HEK293 (cell line): Measurements from ENCODE around the gene GALK1.

Experiments
- CTCF ChIA-PET: fragments of 350-600 bp; formaldehyde crosslinking; extraction: SDS; loops from one replicate; lab custom pipeline; 2021; ENCODE audit warnings: antibody characterized with exemption; lab: Yijun Ruan, JAX
- POLR2A ChIA-PET: fragments of 300-600 bp; formaldehyde crosslinking; extraction: SDS; loops from one replicate; lab custom pipeline; 2020; ENCODE audit warnings: antibody characterized with exemption, inconsistent platforms; lab: Yijun Ruan, JAX
- H3K27ac ChIP-seq: fragments of 200-500 bp; sonication (Bioruptor generic); 2 replicates; pipeline ENCODE4 v1.5.1; 2014; ENCODE audit warnings: low read depth, low read length, control low read depth, inconsistent platforms; ENCODE audit errors: extremely low read depth
- H3K36me3 ChIP-seq, 2 experiments: fragments of 200-500 bp in 1 of 2; sonication (Bioruptor generic) in 1 of 2; 1 replicate in 1 of 2; 2 replicates in 1 of 2; pipeline ENCODE4 v1.5.1; 2014 to 2017; ENCODE audit warnings: inconsistent platforms in 2 of 2, low read length in 2 of 2; ENCODE audit not compliant: control insufficient read depth in 2 of 2, insufficient read depth in 1 of 2
- H3K4me1 ChIP-seq: fragments of 200-500 bp; sonication (Bioruptor generic); 2 replicates; pipeline ENCODE4 v1.5.1; 2014; ENCODE audit warnings: mild to moderate bottlenecking, low read length, inconsistent platforms; ENCODE audit not compliant: control insufficient read depth, insufficient read depth
- H3K4me3 ChIP-seq: 2 replicates; pipeline ENCODE4 v1.5.1; 2011; ENCODE audit warnings: low read depth, mild to moderate bottlenecking, control low read depth, low read length, moderate library complexity
- H3K9me3 ChIP-seq: fragments of 200-500 bp; sonication (Bioruptor generic); 2 replicates; pipeline ENCODE4 v1.5.1; 2014; ENCODE audit warnings: low read depth, low read length, inconsistent platforms; ENCODE audit not compliant: control insufficient read depth, insufficient read depth
- OVOL3 ChIP-seq: fragments of 450-650 bp; formaldehyde crosslinking; IDR thresholded peaks from 2 replicates; pipeline ENCODE4 v1.5.1; 2016; ENCODE audit warnings: missing biosample characterization, missing genetic modification characterization
- ZBTB17 ChIP-seq: fragments of 450-650 bp; formaldehyde crosslinking; IDR thresholded peaks from 2 replicates; pipeline ENCODE4 v1.5.1; 2016; ENCODE audit warnings: missing biosample characterization, missing genetic modification characterization
- ZBTB48 ChIP-seq: fragments of 450-650 bp; formaldehyde crosslinking; IDR thresholded peaks from 2 replicates; pipeline ENCODE4 v1.5.1; 2016; ENCODE audit warnings: missing biosample characterization, missing genetic modification characterization
- ZBTB8A ChIP-seq: fragments of 450-650 bp; formaldehyde crosslinking; IDR thresholded peaks from 2 replicates; pipeline ENCODE4 v1.5.1; 2016; ENCODE audit warnings: missing biosample characterization, missing genetic modification characterization
- ZIC2 ChIP-seq: fragments of 450-650 bp; formaldehyde crosslinking; IDR thresholded peaks from 2 replicates; pipeline ENCODE4 v1.5.1; 2016; ENCODE audit warnings: missing biosample characterization, missing genetic modification characterization
- ZNF157 ChIP-seq: fragments of 450-650 bp; formaldehyde crosslinking; IDR thresholded peaks from 2 replicates; pipeline ENCODE4 v1.5.1; 2016; ENCODE audit warnings: missing biosample characterization, missing genetic modification characterization
- ZNF175 ChIP-seq: fragments of 450-650 bp; formaldehyde crosslinking; IDR thresholded peaks from 2 replicates; pipeline ENCODE4 v1.5.1; 2016; ENCODE audit warnings: missing biosample characterization, missing genetic modification characterization
- ZNF2 ChIP-seq: fragments of 450-650 bp; formaldehyde crosslinking; IDR thresholded peaks from 2 replicates; pipeline ENCODE4 v1.5.1; 2016; ENCODE audit warnings: missing biosample characterization, missing genetic modification characterization
- ZNF223 ChIP-seq: fragments of 450-650 bp; formaldehyde crosslinking; IDR thresholded peaks from 2 replicates; pipeline ENCODE4 v1.5.1; 2016; ENCODE audit warnings: missing biosample characterization, missing genetic modification characterization
- ZNF324 ChIP-seq: fragments of 450-650 bp; formaldehyde crosslinking; IDR thresholded peaks from 2 replicates; pipeline ENCODE4 v1.5.1; 2016; ENCODE audit warnings: missing biosample characterization, missing genetic modification characterization
- ZNF48 ChIP-seq: fragments of 450-650 bp; formaldehyde crosslinking; IDR thresholded peaks from 2 replicates; pipeline ENCODE4 v1.5.1; 2016; ENCODE audit warnings: missing biosample characterization, missing genetic modification characterization
- ZNF514 ChIP-seq: fragments of 450-650 bp; formaldehyde crosslinking; IDR thresholded peaks from 2 replicates; pipeline ENCODE4 v1.5.1; 2016; ENCODE audit warnings: missing biosample characterization, missing genetic modification characterization
- ZNF560 ChIP-seq: fragments of 450-650 bp; formaldehyde crosslinking; IDR thresholded peaks from 2 replicates; pipeline ENCODE4 v1.5.1; 2017; ENCODE audit warnings: missing biosample characterization, missing genetic modification characterization, borderline replicate concordance
- ZNF624 ChIP-seq: fragments of 450-650 bp; formaldehyde crosslinking; IDR thresholded peaks from 2 replicates; pipeline ENCODE4 v1.5.1; 2017; ENCODE audit warnings: missing biosample characterization, missing genetic modification characterization
- ZNF677 ChIP-seq: fragments of 450-650 bp; IDR thresholded peaks from 2 replicates; pipeline ENCODE4 v1.5.0; 2018; ENCODE audit warnings: missing biosample characterization, mild to moderate bottlenecking, missing genetic modification characterization, moderate library complexity
- ZNF768 ChIP-seq: fragments of 450-650 bp; formaldehyde crosslinking; IDR thresholded peaks from 2 replicates; pipeline ENCODE4 v1.5.1; 2018; ENCODE audit warnings: missing biosample characterization, mild to moderate bottlenecking, missing genetic modification characterization
- ZSCAN16 ChIP-seq: fragments of 450-650 bp; formaldehyde crosslinking; IDR thresholded peaks from 2 replicates; pipeline ENCODE4 v1.5.1; 2016; ENCODE audit warnings: missing biosample characterization, missing genetic modification characterization
- TF ChIP-seq, protein P1 (sequence below): fragments of 450-650 bp; formaldehyde crosslinking; IDR thresholded peaks from 2 replicates; pipeline ENCODE4 v1.5.1; 2017; ENCODE audit warnings: missing biosample characterization, missing genetic modification characterization
- TF ChIP-seq, protein P2 (sequence below): fragments of 450-650 bp; formaldehyde crosslinking; IDR thresholded peaks from 2 replicates; pipeline ENCODE4 v1.5.1; 2016; ENCODE audit warnings: missing biosample characterization, missing genetic modification characterization

GALK1 gene

DNA sequence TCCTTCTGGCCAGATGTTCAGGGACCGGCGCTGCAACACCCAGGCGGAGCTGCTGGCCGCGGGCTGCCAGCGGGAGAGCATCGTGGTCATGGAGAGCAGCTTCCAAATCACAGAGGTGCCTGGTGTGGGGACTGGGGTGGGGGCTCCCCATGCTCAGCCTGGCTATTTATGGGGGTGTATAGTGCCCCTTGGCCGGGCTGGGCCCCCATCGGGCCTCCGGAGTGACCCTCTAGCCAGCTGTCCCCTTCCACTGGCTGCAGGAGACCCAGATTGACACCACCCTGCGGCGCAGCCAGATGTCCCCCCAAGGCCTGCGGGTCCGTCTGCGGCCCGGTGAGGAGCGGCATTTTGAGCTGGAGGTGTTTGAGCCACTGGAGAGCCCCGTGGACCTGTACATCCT is 37.6 kb downstream of the GALK1 start:
- Histone ChIP-seq H3K4me3 (no peak overlapping the region), H3K9me3 (no peaks in the 10 kb centered on the region), H3K36me3 (no peaks in the 10 kb centered on the region), H3K27ac (no peak overlapping the region), H3K4me1 (no peaks in the 10 kb centered on the region; the same call in 1 of the 2 replicates)
- TF ChIP-seq ZNF157 (tag by site-specific recombination) (no peak), ZNF175 (tag by site-specific recombination) (no peak), ZBTB17 (tag by site-specific recombination) (no peak), ZNF324 (tag by site-specific recombination) (no peak), ZNF768 (tag by site-specific recombination) (no peak), ZNF514 (tag by site-specific recombination) (no peak), ZBTB8A (tag by site-specific recombination) (no peak), ZNF223 (tag by site-specific recombination) (no peak), OVOL3 (tag by site-specific recombination) (no peak), ZNF677 (no peak), ZNF2 (tag by site-specific recombination) (no peak), ZBTB48 (tag by site-specific recombination) (no peak)
- TF ChIP-seq, protein P1, sequence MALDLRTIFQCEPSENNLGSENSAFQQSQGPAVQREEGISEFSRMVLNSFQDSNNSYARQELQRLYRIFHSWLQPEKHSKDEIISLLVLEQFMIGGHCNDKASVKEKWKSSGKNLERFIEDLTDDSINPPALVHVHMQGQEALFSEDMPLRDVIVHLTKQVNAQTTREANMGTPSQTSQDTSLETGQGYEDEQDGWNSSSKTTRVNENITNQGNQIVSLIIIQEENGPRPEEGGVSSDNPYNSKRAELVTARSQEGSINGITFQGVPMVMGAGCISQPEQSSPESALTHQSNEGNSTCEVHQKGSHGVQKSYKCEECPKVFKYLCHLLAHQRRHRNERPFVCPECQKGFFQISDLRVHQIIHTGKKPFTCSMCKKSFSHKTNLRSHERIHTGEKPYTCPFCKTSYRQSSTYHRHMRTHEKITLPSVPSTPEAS (tag by site-specific recombination) = no peak
- POLR2A ChIA-PET = interaction anchor here (0.6 kb wide), 1 partner anchor 215 kb away, joined by 3 read pairs; no protein-coding TSS in a partner anchor
- CTCF ChIA-PET = interaction anchor here (0.6 to 8.4 kb wide), 6 partner anchors 10 to 690 kb away, joined by 3 to 51 read pairs (median 3); partner anchors contain the start of gene SMIM5

DNA sequence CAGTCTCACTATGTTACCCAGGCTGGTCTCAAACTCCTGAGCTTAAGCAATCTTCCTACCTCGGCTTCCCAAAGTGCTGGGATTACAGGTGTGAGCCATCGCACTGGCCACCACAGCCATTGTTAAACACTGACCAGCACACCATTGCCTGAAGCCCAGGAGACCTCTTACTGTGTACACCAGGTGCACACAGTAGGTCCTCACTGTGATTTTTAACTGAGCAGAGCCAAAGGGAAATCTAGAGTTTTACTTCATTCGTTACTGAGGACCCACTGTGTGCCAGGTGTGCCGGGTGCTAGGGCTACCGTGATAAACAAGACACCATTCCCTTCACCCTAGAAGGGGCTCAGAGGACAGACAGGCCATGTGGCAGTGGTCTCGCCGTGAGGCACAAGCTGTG is 39.5 kb downstream of the GALK1 start:
- H3K9me3 ChIP-seq = no peaks in the 10 kb centered on the region
- H3K36me3 ChIP-seq = no peaks in the 10 kb centered on the region
- CTCF ChIA-PET = interaction anchor here (0.9 to 8.4 kb wide), 4 partner anchors 12 to 95 kb away, joined by 3 to 51 read pairs (median 3); no protein-coding TSS in a partner anchor
- H3K4me1 ChIP-seq = no peaks in the 10 kb centered on the region; the same call in 1 of the 2 replicates
- POLR2A ChIA-PET = no interaction called here
- H3K27ac ChIP-seq = no peak overlapping the region
- no peak overlapping the region for H3K4me3 ChIP-seq
- TF ChIP-seq ZSCAN16 (tag by site-specific recombination) (no peak), ZNF48 (no peak)

DNA sequence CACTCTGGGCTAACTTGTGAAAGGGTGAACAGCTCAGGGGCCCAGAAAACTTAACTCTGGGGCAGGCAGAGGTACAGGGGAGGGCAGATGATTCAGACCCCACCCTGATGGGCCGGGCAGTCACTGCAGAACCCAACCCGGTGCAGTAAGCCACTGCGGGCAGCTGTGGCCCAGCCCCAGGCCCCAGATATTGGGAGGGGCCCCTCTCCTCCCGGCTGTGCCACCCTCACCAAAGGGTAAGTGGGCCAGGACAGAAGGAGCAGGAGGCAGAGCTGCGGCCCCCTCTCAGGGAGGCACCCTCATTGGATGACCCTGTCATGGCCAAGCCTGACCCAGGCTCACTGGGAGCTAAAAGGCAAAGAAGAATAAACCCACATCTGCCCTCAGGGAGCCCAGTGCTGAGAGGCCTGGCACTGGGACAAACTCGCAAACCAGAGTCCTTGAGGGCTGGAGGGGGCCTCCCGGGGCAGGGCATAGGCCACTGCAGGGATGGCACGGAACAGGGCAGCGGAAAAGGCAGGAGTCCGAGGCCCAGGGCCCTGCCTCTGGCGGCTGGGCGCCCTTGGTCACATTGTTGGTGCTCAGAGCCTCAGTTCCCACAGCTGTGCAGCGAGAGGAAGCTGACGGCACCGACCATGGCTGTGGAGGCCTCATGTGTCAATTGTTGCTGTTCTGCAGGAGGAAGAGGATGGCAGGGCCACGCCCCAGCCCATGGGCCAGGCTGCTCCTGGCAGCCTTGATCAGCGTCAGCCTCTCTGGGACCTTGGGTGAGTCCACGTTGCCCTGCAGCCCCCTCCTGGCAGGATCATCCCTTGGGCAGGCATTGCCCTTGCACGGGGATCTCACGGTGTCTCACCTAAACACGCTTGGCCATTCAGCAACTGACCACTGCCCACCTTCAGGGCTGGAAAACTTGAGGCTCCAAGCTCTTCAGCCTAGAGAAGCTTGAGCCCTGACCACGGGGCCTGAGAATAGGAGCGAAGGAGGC is 40.7 kb downstream of the GALK1 start:
- Histone ChIP-seq H3K4me3 (no peak overlapping the region), H3K36me3 (no peaks in the 10 kb centered on the region), H3K27ac (no peak overlapping the region), H3K9me3 (no peaks in the 10 kb centered on the region), H3K4me1 (no peaks in the 10 kb centered on the region; the same call in 1 of the 2 replicates)
- ChIA-PET POLR2A (no interaction called here), CTCF (interaction anchor here (0.6 to 8.4 kb wide), 4 partner anchors 23 to 134 kb away, joined by 3 to 51 read pairs (median 3); no protein-coding TSS in a partner anchor)
- TF ChIP-seq, protein P2, sequence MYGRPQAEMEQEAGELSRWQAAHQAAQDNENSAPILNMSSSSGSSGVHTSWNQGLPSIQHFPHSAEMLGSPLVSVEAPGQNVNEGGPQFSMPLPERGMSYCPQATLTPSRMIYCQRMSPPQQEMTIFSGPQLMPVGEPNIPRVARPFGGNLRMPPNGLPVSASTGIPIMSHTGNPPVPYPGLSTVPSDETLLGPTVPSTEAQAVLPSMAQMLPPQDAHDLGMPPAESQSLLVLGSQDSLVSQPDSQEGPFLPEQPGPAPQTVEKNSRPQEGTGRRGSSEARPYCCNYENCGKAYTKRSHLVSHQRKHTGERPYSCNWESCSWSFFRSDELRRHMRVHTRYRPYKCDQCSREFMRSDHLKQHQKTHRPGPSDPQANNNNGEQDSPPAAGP (tag by site-specific recombination) = no peak
- no peak for TF ChIP-seq ZNF560
- peak; percentile 66 for TF ChIP-seq ZIC2 (tag by site-specific recombination)
- no peak for TF ChIP-seq ZNF624
- TF ChIP-seq, all 188 proteins: peak for 1
